Lower leg skin (tissue), 4 donors: ENCODE measurements around the gene RAPH1. TPM values are rescaled to one million over a fixed set of nuclear protein-coding genes. Genes with fewer than 3 reads are reported as not detected.
"Not testable (repeated sequence)": the region's sequence is repeated elsewhere in the genome, so short reads cannot be mapped to it uniquely, and the experiment has no call there.

ENCODE experiments used
- DNase-seq, 2 donors: peaks; one replicate each; pipeline ENCODE4 v3.0.0-alpha.2; 2019; ENCODE audit warnings: low spot score in 2 of 2
- H3K4me3 ChIP-seq: fragments of 200-600 bp; sonication (generic); 2 replicates; pipeline ENCODE4 v1.5.1; 2017; ENCODE audit warnings: mild to moderate bottlenecking, low read depth; ENCODE audit not compliant: poor library complexity, severe bottlenecking
- CTCF ChIP-seq, 3 donors: fragments of 450-650 bp; IDR thresholded peaks; one replicate each; pipeline ENCODE4 v1.5.1; 2016; ENCODE audit warnings: antibody characterized with exemption in 3 of 3, mild to moderate bottlenecking in 3 of 3, moderate library complexity in 2 of 3
- POLR2A ChIP-seq, 2 donors: fragments of 450-650 bp; IDR thresholded peaks; one replicate each; pipeline ENCODE4 v1.6.1; 2016 to 2017; ENCODE audit warnings: antibody characterized with exemption in 2 of 2, mild to moderate bottlenecking in 1 of 2, moderate library complexity in 1 of 2
- WGBS, 2 donors: methylation state at CpG; one replicate each; pipeline ENCODE4 v1.1.5; 2018; 5-methylcytosine and 5-hydroxymethylcytosine counted together
- intact Hi-C: fragments of 100-400 bp; cut with DNase I; formaldehyde crosslinking; loops from one replicate; pipeline ENCODE4 v1.15.0; 2023; ENCODE audit warnings: low total_unique reads
- total RNA-seq, 4 donors: library from RNA; depleted of rRNA; stranded (reverse); fragments of >200 nt; gene quantifications; one replicate each; pipeline ENCODE4 v1.1.0, GENCODE V29; 2016

Gene RAPH1
- total RNA-seq, 4 donors from 2014 or later: 32.2 to 148 (median 67.7) TPM

- H3K4me3 ChIP-seq: no peak overlapping the region
- 80 to 91% methylated on average over 4 of the region's 4 CpGs for WGBS, 2 donors
- TF ChIP-seq POLR2A (IDR thresholded peaks at IDR 0.05) (no peak), CTCF (IDR thresholded peaks at IDR 0.05) (no peak)
- no peak for DNase-seq
- intact Hi-C loops: no loop called here
Observed at GRCh38 chr2:203440671-203441070, 94.4 kb downstream of the RAPH1 start.

GRCh38 chr2:203438528-203438927 lies 96.6 kb downstream of the RAPH1 start:
- DNase-seq: no peak
- TF ChIP-seq POLR2A (IDR thresholded peaks at IDR 0.05): no peak
- intact Hi-C loops: no loop called here
- 84 to 89% methylated on average over 2 of the region's 2 CpGs for WGBS, 2 donors
- H3K4me3 ChIP-seq: no peak overlapping the region

- intact Hi-C loops: no loop called here
- DNase-seq: no peak
Observed at GRCh38 chr2:203437511-203437910, 97.6 kb downstream of the RAPH1 start.

GRCh38 chr2:203436496-203436895 lies 98.6 kb downstream of the RAPH1 start:
- DNase-seq: no peak
- intact Hi-C loops: no loop called here
- WGBS, 2 donors: 86 to 94% methylated on average over 2 of the region's 2 CpGs
- no peak for TF ChIP-seq POLR2A (IDR thresholded peaks at IDR 0.05)
- TF ChIP-seq CTCF (IDR thresholded peaks at IDR 0.05): no peak
- H3K4me3 ChIP-seq: no peak overlapping the region

More at GRCh38 chr2:203437511-203437910, 97.6 kb downstream of the RAPH1 start:
- H3K4me3 ChIP-seq: no peak overlapping the region
- no peak for TF ChIP-seq CTCF (IDR thresholded peaks at IDR 0.05)
- no peak for TF ChIP-seq POLR2A (IDR thresholded peaks at IDR 0.05)
- 90 to 93% methylated on average over 4 of the region's 4 CpGs for WGBS, 2 donors

GRCh38 chr2:203432811-203433210 lies 102.3 kb downstream of the RAPH1 start:
- 83 to 84% methylated on average over 6 of the region's 6 CpGs for WGBS, 2 donors
- H3K4me3 ChIP-seq: no peak overlapping the region
- no peak for DNase-seq
- TF ChIP-seq POLR2A (IDR thresholded peaks at IDR 0.05): no peak
- intact Hi-C loops: no loop called here

GRCh38 chr2:203431391-203432185 lies 103.5 kb downstream of the RAPH1 start:
- intact Hi-C loops: no loop called here

GRCh38 chr2:203429643-203430042 lies 105.5 kb downstream of the RAPH1 start:
- WGBS, 2 donors: 85 to 93% methylated on average over 4 of the region's 4 CpGs
- DNase-seq, intact Hi-C loops: not testable (repeated sequence)

More at GRCh38 chr2:203431391-203432185, 103.5 kb downstream of the RAPH1 start:
- TF ChIP-seq CTCF (IDR thresholded peaks at IDR 0.05) (no peak), POLR2A (IDR thresholded peaks at IDR 0.05) (no peak)
- H3K4me3 ChIP-seq: no peak overlapping the region
- DNase-seq: no peak
- 81 to 89% methylated on average over 5 of the region's 5 CpGs for WGBS, 2 donors

More at GRCh38 chr2:203429643-203430042, 105.5 kb downstream of the RAPH1 start:
- H3K4me3 ChIP-seq: not testable (repeated sequence)
